ENCODE results near the gene ATP10A.
"Not testable (repeated sequence)": the region's sequence is repeated elsewhere in the genome, so short reads cannot be mapped to it uniquely, and the experiment has no call there.

Gene ATP10A

GRCh38 chr15:25771338-25771706 is 91.8 kb downstream of the ATP10A start:
- DNase-seq = no peak

DNA sequence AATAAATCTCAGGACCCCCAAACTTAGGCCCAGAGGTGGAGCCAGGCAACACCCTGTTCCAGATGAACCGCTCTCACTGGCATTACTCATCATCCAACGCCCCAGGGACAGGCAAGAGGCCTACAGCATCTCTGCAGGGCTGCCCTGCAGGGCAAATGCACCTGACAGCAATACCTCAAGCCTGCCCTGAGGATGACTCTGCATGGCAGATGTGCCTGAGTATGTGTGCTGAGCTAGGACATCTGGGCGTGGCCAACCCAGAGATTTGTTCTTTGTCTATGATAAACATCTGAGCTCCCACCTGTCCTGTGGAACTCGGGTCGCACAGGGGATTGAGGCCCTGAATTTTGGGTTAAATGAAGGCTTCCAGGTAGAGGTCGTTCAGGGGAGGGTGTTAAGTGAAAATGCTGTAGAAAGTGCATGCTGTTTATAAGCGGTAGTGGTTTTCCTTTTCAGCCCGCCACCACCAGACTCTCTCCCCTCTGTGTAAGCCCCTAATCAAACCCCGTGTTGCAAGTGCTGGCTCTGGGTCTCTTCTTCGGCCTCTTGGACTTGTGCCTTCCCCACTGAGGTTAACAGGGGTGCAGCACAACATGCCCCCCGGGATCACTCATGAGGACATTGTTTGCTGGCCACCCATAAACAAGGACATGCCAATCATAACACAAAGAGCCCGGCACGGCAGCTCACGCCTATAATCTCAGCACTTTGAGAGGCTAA is 92.3 kb downstream of the ATP10A start:
- DNase-seq = no peak

DNA sequence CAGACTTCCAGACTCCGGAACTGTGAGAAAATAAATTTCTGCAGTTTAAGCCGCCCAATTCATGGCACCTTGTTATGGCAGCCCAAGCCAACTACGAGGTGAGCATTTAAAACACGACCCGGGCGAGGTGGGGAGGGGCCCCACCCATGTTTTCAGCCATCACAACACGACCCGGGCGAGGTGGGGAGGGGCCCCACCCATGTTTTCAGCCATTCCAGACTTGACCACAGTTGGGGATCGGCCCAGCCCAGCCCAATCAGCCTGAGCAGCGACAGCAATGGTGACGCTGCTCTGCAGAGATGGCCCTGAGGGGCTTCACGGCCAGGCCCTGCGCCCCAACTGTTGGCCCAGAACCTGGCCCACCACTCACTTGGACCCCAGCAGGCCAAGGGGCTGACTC is 93.1 kb downstream of the ATP10A start:
- no peak for DNase-seq

GRCh38 chr15:25768271-25768670 is 94.9 kb downstream of the ATP10A start:
- no peak for DNase-seq

GRCh38 chr15:25767356-25768151 is 95.6 kb downstream of the ATP10A start:
- DNase-seq = no peak

DNA sequence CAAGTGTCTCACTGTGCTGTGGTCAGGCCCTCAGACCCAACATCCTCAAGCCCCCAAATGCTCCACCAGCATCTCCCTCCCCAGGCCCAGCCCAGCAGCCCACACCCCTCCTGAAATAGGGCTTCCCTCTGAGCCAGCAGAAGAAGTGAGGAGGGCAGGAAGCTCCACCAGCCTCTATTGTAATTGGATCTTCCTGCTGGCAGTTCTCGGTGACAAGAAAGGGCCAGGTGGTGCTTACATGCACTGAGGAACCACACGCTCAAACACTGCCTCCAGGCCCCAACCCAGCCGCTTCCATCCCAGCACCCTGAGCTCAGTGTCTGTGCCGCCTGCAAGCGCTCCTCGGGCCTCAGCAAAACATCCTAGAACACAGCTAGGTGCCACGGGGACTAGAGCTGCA is 96.7 kb downstream of the ATP10A start:
- no peak for DNase-seq

GRCh38 chr15:25764980-25765735 is 98.0 kb downstream of the ATP10A start:
- DNase-seq = no peak

DNA sequence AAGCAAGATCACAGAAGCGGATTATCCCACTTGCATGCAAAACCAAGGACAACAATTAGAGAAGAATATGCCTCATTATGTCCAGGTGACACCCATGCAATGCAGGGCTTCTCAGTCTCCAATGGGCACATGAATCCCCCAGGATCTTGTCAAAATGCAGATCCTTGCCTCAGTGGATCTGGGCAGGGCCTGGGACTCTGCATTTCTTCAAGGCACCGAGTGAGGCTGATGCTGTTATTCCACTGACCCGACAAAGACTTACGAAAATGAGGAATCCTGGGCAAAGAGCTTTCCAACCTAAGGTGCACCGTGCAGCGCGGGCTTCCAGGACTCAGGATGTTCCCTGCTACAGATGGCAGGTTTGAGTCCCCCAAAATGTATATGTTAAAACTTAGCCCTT is 99.2 kb downstream of the ATP10A start:
- no peak for DNase-seq

DNA sequence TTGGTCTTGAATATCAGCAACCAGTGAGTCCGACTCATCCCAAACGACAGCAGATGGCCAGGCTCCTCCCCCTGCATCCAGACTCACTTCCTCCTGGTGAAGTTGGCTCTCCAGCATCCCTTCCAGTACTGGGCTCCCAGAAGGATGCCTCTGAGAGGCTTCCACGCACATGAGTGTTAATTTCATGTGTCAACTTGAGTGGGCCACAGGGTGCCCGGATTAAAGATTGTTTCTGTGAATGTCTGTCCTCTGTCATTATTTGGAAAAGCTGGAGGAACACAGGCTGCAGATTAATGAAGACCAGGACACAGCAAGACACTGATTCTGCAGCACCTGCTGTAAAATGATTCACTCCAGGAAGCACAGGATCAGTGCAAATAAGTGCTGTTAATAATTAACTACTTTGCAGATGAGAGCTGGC is 99.8 kb downstream of the ATP10A start:
- DNase-seq = no peak

DNA sequence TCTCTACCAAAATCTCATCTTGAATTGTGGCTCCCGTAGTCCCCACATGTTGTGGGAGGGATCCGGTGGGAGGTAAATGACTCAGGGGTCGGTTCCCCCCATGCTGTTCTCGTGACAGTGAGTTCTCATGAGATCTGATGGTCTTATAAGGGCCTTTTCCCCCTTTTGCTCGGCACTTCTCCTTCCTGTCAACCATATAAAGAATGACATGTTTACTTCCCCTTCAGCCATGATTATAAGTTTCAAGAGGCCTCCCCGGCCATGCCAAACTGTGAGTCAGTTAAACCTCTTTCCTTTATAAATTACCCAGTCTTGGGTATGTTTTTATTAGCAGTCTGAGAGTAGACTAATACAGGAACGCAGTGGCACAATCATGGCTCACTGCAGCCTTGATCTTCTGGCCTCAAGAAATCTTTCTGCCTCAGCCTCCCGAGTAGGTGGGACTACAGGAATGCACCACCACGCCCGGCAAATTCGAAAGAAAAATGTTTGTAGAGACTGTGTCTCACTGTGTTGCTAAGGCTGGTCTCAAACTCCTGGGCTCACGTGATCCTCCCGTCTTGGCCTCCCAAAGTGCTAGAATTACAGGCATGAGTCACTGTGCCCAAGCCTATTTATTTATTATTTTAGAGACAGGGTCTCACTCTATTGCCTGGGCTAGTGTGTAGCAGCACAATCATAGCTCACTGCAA is 101.0 kb downstream of the ATP10A start:
- DNase-seq = no peak

DNA sequence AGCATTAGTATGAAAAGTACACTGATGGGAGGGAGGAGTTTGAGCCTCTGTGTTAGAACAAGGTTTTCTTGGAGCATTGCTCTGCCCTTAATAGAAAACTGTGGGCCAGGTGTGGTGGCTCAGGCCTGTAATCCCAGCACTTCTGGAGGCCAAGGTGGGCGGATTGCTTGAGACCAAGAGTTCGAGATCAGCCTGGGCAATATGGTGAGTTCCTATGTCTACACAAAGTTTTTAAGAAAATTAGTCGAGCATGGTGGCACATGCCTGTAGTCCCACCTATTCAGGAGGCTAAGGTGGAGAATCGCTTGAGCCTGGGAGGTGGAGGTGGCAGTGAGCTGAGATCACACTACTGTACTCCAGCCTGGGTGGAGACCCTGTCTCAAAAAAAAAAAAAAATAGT is 103.7 kb downstream of the ATP10A start:
- no peak for DNase-seq

- not testable (repeated sequence) for DNase-seq
These were observed 104.5 kb downstream of the ATP10A start for GRCh38 chr15:25758612-25759011.

DNA sequence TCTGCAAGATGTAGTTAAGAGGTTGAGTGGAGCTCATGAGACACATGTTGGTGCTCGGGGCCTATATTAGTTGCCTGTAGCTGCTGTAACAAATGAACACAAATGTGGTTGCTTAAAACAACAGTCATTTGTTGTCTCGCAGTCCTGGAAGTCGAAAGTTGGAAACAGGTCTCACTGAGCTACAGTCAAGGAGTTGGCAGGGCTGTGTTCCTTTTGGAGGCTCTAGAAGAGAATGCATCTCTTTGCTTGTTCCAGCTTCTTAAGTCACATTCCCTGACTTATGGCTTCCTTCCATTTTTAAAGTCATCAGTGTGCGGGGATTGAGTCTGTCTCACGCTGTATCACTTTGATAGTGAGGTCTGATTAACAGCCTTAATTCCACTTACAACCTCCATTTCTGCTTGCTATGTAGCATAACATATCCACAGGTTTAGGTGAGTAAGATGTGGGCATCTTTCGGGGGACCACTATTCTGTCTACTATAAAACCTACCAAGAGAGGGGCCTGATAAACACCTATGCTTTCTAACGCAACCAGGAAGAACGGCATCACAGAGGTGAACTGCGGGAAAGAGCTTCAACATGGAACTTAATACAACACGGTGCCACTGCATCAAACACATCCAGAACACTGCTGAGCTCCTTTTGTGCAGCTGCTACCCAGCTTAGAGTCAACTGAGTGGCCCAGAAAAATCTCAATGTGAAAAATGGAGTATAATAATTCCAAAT is 119.4 kb downstream of the ATP10A start:
- no peak for DNase-seq

DNA sequence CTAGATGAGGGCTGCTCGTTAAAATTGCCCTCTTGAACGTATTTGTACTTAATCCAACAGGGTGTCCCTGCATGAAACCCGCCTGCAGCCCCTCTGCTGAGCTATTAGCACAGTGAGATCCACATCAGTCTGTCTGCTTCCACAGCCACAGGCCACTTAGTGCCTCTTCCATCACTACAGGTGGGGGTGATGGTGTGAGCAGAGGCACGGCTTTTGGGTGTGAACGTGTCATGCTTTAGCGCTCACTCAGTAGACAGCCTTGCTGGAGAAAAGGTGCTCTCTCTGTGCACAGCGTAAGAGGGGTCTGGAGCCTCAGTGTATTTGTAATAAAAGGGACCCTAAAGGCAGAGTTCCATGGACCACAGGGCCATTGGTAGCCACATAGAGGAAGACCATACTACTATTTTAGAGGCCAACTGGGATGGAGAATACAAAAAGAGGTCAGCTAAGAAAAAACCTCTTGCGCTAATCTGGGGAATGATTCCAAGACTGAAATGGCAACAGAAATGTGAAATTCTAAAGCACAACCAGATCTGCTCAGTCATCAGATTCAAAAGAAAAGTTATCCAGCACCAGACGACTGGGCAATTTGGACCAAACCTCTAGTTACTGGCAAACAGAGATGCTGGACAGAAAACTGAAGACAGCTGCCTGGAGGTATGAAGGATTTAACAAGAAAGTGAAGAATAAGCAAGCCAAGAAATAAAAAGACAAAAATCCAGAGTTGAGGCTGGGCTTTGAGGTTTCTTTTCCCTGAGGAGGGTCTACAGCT is 120.2 kb downstream of the ATP10A start:
- DNase-seq = no peak

DNA sequence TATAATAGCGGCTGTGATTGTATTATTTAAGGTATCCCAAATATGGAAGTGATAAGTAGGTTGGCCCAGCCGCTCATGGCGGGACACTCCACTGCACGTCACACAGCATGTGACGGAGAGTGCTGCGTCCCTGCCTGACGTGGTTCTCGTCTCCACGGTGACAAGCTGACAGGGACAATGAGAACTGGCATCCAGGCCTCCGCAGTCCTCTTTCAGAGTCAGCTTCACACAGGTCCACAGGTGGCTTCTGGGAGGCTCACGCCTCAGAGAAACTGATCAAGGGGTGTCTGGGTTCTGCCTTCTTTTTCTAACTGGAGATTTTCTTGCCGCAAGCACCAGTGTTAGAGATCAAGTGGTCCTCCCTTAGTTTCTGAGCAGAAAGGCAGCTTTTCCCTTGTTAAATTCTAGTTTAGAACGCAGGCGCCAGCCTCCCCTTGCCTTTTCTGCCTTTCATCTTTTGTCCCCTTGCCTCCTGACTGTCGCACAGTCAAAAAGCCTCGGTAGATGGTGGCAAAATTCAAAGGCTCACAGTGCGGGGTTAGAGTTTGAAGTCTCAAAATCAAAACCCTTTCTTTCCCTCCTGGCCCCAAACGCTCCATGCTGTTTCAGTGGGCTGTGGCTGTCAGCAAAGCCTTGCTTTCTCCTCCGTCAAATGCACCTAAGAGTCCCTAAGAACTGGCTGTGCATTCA is 120.9 kb downstream of the ATP10A start:
- DNase-seq = no peak

GRCh38 chr15:25741256-25741580 is 121.9 kb downstream of the ATP10A start:
- DNase-seq = no peak

- DNase-seq = no peak
These were observed 122.5 kb downstream of the ATP10A start for GRCh38 chr15:25740383-25741255.

DNA sequence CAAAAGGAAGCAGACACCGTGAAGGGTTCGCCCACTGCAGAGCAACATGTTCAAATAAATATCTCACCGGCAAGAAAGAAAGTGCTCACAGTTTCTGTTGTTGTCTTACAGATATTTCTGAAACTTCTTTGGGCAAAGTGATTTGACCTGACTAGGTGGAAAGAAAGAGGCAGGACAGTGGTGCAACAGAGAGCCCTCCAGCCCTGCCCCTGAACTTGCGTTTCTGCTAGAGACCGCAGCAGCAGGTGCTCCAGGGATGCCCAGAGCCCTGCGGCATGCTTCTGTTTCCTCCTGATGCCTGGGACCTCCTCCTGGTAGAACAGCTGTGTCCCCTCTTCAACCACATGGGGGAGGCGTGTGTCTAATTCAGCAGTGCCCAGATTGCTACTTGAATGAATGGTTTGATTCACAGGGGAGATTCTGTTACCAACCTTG is 123.4 kb downstream of the ATP10A start:
- DNase-seq = peak; percentile 71

GRCh38 chr15:25738171-25738965 is 124.8 kb downstream of the ATP10A start:
- peak; percentile 49 for DNase-seq

Data from NCI-H69 (cell line).